Measurements from ENCODE around the gene STX10.

STX10 gene

DNA sequence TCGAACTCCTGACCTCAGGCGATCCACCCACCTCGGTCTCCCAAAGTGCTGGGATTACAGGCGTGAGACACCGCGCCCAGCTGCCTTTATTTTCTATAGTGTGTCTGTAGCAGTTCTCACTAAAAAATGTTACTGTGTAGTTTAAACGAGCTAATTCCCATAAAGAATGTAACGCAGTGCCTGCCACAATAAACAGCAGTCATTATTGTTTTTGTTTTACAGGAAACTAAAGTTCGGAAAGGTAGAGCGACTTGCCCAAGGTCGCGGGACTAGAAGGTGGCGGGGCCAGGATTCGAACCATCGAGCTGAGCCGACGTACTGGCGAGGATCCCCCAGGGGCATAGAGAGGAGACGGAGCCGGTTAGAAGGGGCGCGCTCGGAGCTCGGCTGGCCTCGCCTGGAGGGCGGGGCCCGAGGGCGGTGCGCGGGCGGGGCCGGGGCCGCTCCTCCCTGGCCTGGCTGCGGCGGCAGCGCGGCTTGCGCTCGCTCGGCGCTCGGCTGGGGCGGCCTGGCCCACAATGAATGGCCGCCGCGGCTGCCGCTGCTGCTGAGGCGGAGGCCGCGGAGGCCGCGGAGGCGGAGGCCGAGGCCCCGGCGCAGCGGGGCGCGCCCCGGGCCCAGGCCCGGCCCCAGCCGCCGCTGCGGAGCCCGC lies 32.3 kb downstream of the STX10 start, which contains the start of gene NACC1:
NACC1 (plus strand) TSS at position 493 of the 652 bp plus-strand sequence. CDS start 16,944 bp downstream, outside the sequence.
- TF ChIP-seq, protein P1, sequence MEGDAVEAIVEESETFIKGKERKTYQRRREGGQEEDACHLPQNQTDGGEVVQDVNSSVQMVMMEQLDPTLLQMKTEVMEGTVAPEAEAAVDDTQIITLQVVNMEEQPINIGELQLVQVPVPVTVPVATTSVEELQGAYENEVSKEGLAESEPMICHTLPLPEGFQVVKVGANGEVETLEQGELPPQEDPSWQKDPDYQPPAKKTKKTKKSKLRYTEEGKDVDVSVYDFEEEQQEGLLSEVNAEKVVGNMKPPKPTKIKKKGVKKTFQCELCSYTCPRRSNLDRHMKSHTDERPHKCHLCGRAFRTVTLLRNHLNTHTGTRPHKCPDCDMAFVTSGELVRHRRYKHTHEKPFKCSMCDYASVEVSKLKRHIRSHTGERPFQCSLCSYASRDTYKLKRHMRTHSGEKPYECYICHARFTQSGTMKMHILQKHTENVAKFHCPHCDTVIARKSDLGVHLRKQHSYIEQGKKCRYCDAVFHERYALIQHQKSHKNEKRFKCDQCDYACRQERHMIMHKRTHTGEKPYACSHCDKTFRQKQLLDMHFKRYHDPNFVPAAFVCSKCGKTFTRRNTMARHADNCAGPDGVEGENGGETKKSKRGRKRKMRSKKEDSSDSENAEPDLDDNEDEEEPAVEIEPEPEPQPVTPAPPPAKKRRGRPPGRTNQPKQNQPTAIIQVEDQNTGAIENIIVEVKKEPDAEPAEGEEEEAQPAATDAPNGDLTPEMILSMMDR (IDR thresholded peaks at IDR 0.05), result no peak

DNA sequence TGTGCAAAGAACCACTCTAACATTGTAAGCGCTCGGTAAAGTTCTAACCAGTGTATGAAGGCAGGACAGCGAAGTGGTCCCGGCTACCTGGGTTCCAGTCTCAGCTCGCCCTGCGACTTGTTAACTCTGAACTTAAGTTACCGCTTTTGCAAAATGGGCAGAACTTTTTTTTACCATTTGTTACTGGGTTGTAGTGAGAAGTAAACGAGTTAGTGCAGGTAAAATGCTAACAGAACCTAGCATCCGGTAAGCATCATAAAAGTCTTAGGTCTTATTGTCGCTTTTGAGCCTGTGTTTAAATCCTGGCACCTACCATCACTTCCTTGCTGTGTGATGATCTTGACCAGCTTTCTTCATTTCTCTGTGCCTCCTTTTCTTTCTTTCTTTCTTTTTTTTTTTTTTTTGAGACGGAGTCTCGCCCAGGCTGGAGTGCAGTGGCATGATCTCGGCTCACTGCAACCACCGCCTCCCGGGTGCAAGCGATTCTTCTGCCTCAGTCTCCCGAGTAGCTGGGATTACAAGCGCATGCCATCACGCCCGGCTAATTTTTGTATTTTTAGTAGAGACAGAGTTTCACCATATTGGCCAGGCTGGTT lies 32.9 kb downstream of the STX10 start:
- TF ChIP-seq, protein P1 (IDR thresholded peaks at IDR 0.05), result no peak

DNA sequence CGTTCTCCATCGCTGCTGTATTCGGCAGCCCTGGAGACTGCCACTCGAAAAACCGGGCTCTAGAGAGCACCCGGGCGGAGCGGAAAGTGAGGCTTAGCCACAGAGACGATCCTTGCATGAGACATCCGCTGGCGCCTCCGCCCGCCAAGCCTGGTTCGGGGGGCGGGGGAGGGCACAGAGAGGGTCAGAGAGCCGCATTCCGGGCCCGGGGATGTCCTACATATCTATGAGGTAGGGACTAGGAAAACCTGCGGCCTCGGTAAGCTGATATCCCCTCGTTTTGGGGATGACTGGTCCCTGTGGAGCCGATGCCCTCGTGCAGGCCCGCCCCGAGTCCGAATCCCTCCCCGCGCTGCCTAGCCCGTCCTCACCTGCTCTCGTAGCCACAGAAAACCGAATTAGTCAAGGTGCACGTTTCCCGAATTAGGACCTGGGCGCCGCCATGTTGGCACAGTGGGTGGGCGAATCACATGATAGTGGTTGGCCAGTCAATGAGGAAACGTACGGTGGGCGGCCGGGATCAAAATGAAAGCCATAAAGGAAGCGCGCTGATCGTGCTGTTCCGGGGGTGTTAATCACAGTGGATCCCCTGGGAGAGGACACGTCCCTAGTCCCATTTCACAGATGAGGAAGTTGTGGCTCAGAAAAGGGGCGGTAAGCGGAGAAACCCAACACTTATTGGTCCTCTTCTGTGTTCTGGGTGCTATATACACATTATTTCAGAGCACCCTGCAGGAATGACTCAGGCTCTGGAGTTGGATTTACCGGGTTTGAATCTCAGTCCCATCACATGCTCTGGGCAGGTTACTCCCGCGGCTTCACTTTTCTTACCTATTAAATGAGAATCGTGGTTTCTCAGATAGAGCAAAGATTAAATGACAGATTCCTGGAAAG lies 33.6 kb downstream of the STX10 start, which contains the start of gene TRMT1:
TRMT1 (minus strand) TSS at position 459 of the 894 bp plus-strand sequence; CDS start at position 118, 341 bp downstream.
- TF ChIP-seq, protein P1 (IDR thresholded peaks at IDR 0.05), result no peak

DNA sequence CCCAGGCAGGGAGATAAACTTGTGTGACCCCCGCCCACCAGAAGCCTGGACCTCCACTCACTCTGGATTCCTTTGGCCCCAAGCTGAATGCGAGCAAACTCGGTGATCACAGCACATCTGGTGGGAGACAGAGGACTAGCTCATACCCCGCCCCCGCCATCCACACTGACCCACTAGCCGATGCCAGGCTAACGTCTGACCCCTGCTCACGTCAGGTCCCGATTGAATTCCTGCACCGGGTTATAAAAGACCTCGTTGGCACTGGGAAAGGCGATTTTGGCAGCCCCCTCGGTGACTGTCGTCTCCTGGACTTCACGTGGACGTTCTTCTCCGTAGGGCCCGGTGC lies 34.3 kb downstream of the STX10 start:
- TF ChIP-seq, protein P1 (IDR thresholded peaks at IDR 0.05), result no peak

DNA sequence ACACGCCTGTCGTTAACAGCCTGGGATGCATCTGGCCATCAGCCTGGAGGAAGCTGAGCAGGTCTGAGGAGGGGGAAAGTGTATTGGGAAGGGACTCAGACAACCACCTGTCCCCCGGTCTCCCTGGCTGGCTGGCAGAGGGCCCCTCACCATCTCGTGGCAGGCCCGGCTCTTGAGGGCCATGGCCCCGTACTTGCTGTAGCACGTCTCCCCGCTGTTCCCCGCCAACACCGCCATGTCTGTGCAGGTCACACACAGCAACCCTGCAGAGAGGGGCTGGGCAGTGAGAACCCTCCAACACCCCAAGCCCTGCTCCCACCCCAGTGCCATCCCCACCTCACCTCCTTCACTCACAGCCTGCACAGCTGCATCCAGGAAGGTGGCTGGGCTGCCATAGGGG lies 37.6 kb downstream of the STX10 start:
- TF ChIP-seq, protein P1 (IDR thresholded peaks at IDR 0.05), result no peak

DNA sequence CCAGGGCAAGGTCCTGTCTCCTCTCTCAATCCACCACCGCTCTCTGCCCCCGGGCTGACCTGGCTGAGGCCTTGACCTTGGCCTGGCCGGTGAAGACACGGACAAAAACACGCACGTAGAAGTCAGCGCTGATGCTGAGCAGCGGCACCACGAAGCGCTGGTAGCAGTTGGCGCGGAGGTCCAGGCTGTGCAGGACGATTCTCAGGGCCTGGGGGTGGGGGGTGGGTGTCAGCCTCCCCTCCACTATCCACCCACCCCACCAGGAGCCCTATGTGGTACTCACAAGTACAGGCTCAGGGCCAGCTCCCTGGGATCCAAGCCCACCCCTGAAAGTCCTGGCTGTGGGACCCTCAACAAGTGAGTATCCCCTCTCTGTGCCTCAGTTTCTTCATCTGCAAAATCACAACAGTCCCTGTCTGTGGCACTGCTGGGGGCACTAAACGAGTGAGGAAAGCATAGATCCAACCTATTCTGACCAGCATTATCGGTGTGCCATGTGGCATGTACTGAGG lies 40.0 kb downstream of the STX10 start:
- TF ChIP-seq, protein P1 (IDR thresholded peaks at IDR 0.05), result no peak

DNA sequence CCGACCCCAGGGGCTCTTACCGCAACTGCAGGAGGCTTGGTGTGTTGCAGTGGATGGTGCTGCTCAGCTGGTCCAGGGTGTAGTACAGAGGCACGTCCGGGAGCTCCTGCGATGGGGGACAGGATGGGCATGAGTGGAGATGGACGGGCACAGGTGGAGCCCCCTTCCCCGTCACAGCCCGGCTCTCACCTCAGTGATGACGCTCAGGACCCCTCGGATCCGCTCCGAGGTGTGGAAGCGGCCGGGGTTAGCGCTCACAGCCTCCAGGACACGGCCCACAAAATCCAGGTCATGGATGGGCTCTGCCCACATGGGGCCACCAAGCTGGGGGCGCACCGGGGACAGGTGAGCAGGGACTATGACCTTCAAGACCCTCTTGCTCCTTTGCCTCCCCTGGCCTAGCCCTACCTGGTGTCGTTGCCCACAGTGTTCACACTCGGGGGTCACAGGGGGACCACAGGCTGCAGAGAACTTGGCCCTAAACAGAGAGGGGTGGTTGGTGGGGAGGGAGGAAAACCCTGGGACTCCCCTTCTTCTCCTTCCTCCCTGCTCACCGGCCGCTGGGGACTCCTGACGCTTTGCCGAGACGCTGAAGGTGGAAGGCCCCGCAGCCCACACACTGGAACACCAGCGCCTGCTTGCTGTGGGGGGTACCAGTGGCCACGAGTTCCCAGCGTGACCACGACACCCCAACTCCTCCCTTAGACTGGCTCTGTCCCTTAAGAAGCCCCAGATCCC lies 40.6 kb downstream of the STX10 start:
- TF ChIP-seq, protein P1 (IDR thresholded peaks at IDR 0.05), result no peak

Measured in LNCAP (cell line).